ENCODE results near the gene SUPT16H.

Gene SUPT16H

DNA sequence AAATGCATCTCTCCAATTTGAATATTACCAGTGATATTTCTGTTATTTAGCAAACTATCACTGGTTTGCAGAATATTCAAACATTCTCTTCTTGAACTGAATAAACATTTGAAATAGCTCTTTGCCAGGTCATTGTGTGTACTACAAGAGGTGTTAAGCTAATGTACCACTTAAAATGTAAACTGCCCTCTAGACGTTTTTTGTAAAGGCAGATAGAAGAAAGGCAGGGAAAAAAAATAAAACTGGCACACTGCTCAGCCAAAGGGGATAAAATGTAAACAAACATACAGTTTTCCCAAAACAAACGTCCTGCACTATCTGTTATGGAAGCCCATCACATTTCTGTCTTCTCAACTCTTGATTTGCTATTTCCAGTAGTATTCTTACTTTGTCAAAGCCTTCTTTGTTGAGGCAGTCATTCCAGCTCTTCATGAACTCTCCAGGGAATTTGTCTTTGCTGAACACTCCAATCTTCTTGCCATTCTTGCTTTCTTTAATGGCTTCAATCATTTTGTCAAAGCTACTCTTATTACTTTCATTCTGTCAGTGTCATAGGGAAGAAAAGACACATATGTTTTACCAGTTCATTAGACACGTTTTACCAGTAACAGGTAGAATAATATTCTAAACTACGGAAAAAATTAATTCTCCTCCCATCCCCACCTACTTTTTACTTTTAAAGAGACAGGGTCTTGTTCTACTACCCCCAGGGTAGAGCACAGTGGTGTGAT is 13.7 kb downstream of the SUPT16H start:
- in situ Hi-C loops (cut with MboI; ENCODE audit: low sequenced_read_pairs), result no loop called here

DNA sequence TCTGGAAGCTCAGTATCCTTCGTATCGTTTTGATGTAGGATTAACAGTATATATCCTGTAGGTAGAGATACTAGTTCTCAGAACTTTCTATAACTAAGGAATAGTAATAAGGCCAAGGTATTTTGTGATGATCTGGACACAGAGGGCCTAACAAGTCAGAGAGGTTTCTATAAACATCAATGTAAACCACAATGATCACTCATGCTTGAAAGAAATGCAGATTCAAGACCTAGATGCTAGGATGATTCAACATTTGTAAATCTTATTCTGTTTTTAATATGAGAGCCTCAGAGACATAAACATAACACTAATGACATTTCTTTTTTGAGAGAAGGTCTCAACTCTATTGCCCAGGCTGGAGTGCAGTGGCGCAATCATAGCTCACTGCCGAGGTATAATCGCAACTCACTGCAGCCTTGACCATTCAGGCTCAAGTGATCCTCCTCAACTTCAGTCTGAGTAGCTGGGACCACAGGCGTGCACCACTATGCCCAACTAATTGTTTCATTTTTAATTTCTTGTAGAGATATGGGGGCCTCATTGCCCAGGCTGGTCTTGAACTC is 16.2 kb downstream of the SUPT16H start:
- in situ Hi-C loops (cut with MboI; ENCODE audit: low sequenced_read_pairs), result no loop called here

DNA sequence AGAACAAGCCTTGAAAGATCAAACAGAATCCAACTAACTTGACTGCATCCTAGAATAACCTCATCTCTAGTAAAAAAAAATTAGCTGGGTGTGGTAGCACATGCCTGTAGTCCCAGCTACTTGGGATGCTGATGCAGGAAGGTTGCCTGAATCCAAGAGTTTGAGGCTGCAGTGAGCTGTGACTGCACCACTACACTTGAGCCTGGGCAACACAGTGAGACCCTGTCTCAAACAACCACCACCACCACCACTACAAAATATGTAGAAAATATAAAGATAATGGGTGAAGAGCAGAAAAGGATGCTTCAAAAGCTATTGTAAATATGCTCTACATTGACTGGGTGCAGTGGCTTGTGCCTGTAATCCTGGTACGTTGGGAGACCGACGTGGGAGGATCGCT is 27.3 kb downstream of the SUPT16H start:
- in situ Hi-C loops (cut with MboI; ENCODE audit: low sequenced_read_pairs), result no loop called here

DNA sequence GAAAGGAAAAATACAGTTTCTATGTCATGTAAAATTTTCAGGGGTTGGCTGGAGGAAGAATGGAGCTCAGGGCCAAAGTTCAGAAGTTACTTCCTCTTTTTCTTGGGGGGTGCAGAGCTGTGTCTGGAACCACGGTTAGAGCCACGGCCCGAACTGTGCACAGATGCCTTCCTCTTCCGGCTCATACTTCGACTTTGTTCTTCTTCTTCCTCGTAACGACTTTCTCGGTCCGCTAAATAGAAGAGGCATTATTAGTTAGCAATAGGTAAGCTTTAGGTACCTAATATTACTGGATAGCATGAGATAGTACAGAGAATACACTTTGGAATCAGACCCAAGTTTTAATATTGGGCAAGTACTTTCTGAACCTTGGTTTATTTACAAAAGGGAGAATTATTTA is 31.2 kb downstream of the SUPT16H start:
- in situ Hi-C loops (cut with MboI; ENCODE audit: low sequenced_read_pairs), result no loop called here

DNA sequence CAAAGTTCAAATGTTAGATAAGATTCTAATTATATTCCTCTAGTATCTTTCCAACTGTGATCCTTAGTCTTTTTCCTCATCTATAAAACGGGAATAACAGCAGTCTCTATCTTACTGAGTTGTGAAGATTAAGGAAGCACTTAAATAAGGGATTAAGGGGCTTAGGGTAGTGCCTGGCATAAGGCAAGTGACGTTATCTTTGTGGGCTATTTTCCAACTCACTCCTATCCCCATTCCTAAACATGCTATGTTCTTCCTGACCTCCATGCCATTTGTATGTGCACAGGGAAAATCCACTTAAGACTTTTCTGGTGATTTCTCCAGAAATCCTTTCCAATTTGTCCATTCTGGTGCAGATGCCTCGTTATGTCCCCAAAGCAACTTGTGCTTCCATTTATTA is 33.3 kb downstream of the SUPT16H start:
- in situ Hi-C loops (cut with MboI; ENCODE audit: low sequenced_read_pairs), result no loop called here

GRCh38 chr14:21347201-21347600 is 36.6 kb downstream of the SUPT16H start:
- in situ Hi-C loops (cut with MboI; ENCODE audit: low sequenced_read_pairs), result no loop called here

DNA sequence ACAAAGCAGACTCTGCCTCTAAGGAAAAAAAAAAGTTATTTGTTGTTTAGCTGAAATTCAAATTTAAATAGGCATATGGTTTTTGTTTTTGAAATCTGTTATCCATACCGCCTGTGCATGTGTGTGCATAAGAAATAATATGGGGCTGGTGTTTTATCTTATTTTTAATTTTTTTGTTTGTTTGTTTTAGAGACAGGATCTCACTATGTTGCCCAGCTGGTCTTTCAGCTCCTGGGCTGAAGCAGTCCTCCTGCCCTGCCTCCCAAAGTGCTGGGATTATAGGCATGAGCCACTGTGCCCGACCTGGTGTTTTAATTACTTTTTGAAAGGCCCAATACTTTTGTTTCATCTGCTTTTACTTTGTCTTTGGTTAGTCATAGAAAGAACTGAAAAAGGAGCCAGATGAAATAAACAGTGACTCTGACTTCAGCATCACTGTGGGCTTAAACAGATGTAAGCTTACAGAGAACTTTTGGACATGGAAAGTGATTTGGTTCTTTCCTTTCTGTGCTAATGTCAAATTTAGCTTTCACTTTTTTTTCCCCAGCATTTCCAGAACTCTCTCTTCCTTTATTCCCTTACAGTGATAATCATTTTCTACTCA is 37.2 kb downstream of the SUPT16H start:
- in situ Hi-C loops (cut with MboI; ENCODE audit: low sequenced_read_pairs), result no loop called here

DNA sequence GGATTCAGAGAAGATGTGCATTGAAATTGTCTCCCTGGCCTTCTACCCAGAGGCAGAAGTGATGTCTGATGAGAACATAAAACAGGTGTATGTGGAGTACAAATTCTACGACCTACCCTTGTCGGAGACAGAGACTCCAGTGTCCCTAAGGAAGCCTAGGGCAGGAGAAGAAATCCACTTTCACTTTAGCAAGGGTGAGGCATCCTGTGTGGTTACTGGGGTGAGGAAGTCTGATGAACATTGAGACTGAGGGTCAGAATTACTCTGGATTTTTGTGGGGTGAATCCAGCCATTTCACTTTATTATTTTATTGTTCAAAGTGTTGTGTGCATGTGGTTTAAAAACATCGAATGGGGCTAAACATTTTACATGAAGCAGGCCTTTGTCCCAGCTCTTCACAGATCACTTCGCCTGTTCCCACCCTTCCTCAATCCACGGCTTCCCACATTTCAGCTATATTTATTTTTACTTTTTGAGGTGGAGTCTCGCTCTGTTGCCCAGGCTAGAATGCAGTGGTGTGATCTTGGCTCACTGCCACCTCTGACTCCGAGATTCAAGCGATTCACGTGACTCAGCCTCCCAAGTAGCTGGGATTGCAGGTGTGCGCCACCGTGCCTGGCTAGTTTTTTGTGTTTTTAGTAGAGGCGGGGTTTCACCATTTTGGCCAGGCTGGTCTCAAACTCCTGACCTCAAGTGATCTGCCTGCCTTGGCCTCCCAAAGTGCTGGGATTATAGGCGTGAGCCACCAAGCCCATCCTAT is 40.6 kb downstream of the SUPT16H start:
- in situ Hi-C loops (cut with MboI; ENCODE audit: low sequenced_read_pairs), result no loop called here

- in situ Hi-C loops (cut with MboI; ENCODE audit: low sequenced_read_pairs), result no loop called here
These were observed 49.5 kb downstream of the SUPT16H start for GRCh38 chr14:21334202-21334906.

DNA sequence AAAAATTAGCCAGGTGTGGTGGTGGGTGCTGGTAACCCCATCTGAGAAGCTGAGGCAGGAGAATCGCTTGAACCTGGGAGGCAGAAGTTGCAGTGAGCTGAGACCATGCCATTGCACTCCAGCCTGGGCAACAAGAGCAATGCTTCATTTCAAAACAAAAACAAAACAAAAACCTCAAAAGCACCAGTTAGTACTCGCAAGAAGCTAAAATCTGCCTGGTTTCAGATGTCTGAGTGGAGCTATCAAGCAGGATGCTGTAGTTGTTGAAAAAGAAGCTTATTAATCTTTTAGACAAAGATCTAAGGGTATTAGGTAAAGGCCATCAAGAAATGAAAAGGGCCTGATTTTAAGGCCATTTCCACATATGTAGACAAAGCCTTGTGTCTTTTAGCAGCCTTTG is 50.9 kb downstream of the SUPT16H start:
- in situ Hi-C loops (cut with MboI; ENCODE audit: low sequenced_read_pairs), result no loop called here

DNA sequence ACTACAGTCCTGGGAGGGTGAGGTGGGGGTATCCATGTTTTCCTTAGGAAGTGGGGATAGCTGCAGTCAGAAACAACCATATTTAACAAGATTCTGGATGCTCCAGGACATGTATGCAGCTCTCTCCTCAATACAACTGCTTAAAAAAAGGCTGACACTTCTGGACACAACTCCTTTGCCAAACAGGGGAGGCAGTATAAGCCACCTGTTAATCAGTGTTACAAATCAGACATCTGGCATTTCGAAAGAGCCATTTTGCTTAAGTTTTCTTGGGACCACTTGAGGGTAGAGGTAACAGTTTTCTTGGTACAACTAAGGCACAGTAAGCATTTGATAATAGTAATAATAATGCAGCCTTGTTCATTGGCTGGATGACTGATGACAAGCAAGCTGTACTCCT is 56.8 kb downstream of the SUPT16H start:
- in situ Hi-C loops (cut with MboI; ENCODE audit: low sequenced_read_pairs), result no loop called here

DNA sequence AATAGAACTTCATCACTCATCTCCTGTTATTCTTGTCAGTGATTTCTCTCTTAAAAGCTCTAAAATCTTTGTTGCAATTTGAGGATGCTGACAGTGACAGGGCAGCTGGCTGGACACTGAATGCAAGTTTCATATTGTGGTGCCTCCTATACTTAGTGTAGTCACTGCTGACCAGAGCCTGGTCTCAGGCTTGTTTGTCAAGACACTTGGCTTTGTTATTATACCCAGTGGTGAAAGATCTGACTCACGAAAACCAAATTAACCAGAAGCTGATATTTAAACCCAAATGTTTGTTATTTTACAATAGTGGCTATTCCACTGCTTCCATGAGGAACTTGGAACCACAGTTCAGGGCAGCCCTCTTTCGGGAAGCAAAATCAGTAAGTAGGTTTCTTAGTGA is 61.1 kb downstream of the SUPT16H start:
- in situ Hi-C loops (cut with MboI; ENCODE audit: low sequenced_read_pairs), result no loop called here

DNA sequence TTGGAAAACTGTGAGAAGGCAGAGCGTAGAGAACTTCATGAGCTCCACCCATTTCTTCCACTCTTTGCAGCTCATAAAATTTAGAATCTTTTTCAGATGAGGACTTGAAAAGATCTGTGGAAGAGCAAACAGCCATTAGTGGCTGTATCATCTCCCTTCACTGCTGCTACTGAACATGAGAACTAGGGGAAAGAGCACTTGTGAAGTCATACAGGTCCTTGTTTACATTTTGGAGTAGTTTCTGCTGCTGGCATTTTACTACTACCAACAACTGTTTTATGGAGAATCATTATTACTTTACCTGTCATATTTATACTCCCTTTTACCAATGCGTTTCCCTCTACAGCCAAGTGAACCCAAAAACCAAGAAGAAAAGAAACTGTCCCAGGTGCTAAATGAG is 62.9 kb downstream of the SUPT16H start:
- in situ Hi-C loops (cut with MboI; ENCODE audit: low sequenced_read_pairs), result no loop called here

GRCh38 chr14:21317398-21317797 is 66.4 kb downstream of the SUPT16H start:
- in situ Hi-C loops (cut with MboI; ENCODE audit: low sequenced_read_pairs), result no loop called here

- in situ Hi-C loops (cut with MboI; ENCODE audit: low sequenced_read_pairs), result no loop called here
These were observed 70.3 kb downstream of the SUPT16H start for GRCh38 chr14:21313512-21313911.

DNA sequence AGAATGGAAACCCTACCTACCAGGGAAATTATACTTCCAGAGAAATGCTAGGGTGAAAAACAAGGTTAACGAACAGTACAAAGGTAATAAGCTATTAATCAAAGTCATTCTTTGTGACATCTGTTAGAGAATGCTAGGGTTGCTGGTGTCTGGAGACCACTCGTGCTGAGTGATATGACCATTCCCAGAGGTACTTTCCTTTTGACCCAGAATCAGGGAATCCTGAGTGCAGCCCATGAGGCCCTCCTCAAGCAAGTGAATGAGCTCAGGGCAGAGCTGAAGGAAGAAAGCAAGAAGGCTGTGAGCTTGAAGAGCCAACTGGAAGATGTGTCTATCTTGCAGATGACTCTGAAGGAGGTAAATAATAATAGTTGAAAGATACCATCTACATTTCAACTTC is 72.2 kb downstream of the SUPT16H start:
- in situ Hi-C loops (cut with MboI; ENCODE audit: low sequenced_read_pairs), result no loop called here

- in situ Hi-C loops (cut with MboI; ENCODE audit: low sequenced_read_pairs), result no loop called here
These were observed 73.9 kb downstream of the SUPT16H start for GRCh38 chr14:21309956-21310355.

DNA sequence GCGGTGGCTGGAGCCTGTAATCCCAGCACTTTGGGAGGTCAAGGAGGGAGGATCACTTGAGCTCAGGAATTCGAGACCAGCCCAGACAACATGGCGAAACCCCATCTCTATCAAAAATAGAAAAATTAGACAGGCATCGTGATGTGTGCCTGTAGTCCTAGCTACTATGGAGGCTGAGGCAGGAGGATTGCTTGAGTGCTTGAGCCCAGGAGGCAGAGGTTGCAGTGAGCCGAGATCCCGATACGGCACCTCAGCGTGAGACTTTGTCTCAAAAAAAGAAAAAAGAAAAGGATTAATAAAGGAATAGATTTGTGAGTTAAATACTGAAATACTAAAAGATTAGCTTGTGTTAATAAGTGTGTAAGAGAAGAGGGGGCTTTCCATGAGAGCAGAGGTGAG is 74.6 kb downstream of the SUPT16H start:
- in situ Hi-C loops (cut with MboI; ENCODE audit: low sequenced_read_pairs), result no loop called here

GRCh38 chr14:21308479-21309237 is 75.2 kb downstream of the SUPT16H start:
- in situ Hi-C loops (cut with MboI; ENCODE audit: low sequenced_read_pairs), result no loop called here

- in situ Hi-C loops (cut with MboI; ENCODE audit: low sequenced_read_pairs), result no loop called here
These were observed 75.7 kb downstream of the SUPT16H start for GRCh38 chr14:21308132-21308478.

DNA sequence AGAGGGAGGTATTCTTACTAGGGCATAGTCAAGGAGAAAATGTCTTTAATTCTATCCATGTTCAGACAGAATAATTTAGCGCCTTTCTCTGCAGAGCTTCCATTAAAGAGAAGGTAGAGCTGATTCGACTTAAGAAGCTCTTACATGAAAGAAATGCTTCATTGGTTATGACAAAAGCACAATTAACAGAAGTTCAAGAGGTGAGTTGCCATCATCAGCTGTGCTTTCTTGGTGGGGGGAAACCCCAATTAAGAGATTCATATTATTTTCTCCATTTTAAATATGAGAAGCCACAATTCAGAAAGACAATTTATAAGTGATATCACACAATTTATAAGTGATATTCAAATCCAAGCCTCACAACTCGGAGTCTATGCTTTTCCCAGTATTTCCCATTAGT is 76.2 kb downstream of the SUPT16H start:
- in situ Hi-C loops (cut with MboI; ENCODE audit: low sequenced_read_pairs), result no loop called here

Measured in HL-60/S4 treated with retinoic acid at 250 ng/mL for 4 days and 3 days (cell line).